HG02759 (cell line): ENCODE results near the gene FZD1.

ENCODE experiments used
- ATAC-seq: cut with Tn5 transposase; IDR thresholded peaks from one replicate; pipeline ENCODE4 v1.9.1; 2021; ENCODE audit warnings: mild to moderate bottlenecking, moderate library complexity; ENCODE audit not compliant: unreplicated experiment

FZD1 gene

GRCh38 chr7:91264046-91264923 is at the start of gene FZD1:
Gene FZD1 (plus strand): TSS chr7:91264433. CDS start chr7:91264881, 448 bp downstream.
- peak; percentile 91 for ATAC-seq

GRCh38 chr7:91226411-91226810 is 37.8 kb upstream of the FZD1 start:
- ATAC-seq = no peak

- ATAC-seq = no peak
These were observed 35.9 kb upstream of the FZD1 start for GRCh38 chr7:91228327-91228726.

- ATAC-seq = no peak
These were observed 35.2 kb upstream of the FZD1 start for GRCh38 chr7:91228927-91229558.

- no peak for ATAC-seq
These were observed 34.1 kb upstream of the FZD1 start for GRCh38 chr7:91230100-91230499.

- no peak for ATAC-seq
These were observed 33.7 kb upstream of the FZD1 start for GRCh38 chr7:91230503-91230902.

- ATAC-seq = no peak
These were observed 31.0 kb upstream of the FZD1 start for GRCh38 chr7:91233212-91233611.

- no peak for ATAC-seq
These were observed 28.9 kb upstream of the FZD1 start for GRCh38 chr7:91235211-91235832.

GRCh38 chr7:91239171-91239604 is 25.0 kb upstream of the FZD1 start:
- no peak for ATAC-seq

- no peak for ATAC-seq
These were observed 24.5 kb upstream of the FZD1 start for GRCh38 chr7:91239772-91240171.

- no peak for ATAC-seq
These were observed 23.8 kb upstream of the FZD1 start for GRCh38 chr7:91240376-91240941.

- ATAC-seq = no peak
These were observed 22.0 kb upstream of the FZD1 start for GRCh38 chr7:91242097-91242844.

- ATAC-seq = no peak
These were observed 20.5 kb upstream of the FZD1 start for GRCh38 chr7:91243591-91244301.

GRCh38 chr7:91247500-91247899 is 16.7 kb upstream of the FZD1 start:
- no peak for ATAC-seq

GRCh38 chr7:91248996-91249395 is 15.2 kb upstream of the FZD1 start:
- ATAC-seq = no peak

- no peak for ATAC-seq
These were observed 14.6 kb upstream of the FZD1 start for GRCh38 chr7:91249506-91250233.

GRCh38 chr7:91250706-91251105 is 13.5 kb upstream of the FZD1 start:
- ATAC-seq = no peak

GRCh38 chr7:91251877-91252276 is 12.4 kb upstream of the FZD1 start:
- no peak for ATAC-seq

GRCh38 chr7:91263384-91264045 is 718 bp upstream of the FZD1 start:
- no peak for ATAC-seq
